H9 (cell line): ENCODE data around the gene PPP1R12A. TPM values are rescaled to one million over a fixed set of nuclear protein-coding genes. Genes with fewer than 3 reads are reported as not detected.

ENCODE experiments used
- DNase-seq: peaks from one replicate; pipeline ENCODE4 v3.0.0-alpha.2; 2017
- H2AFZ ChIP-seq: one replicate; pipeline ENCODE4 v1.6.1; 2013; ENCODE audit warnings: mild to moderate bottlenecking, low read length, control low read depth, moderate library complexity
- H2AK5ac ChIP-seq: 2 replicates; pipeline ENCODE4 v1.6.1; 2013; ENCODE audit warnings: low read length, control low read depth, mixed read lengths; ENCODE audit not compliant: insufficient read length
- H2BK120ac ChIP-seq: one replicate; pipeline ENCODE4 v1.6.1; 2013; ENCODE audit warnings: low read depth, mild to moderate bottlenecking, low read length, control low read depth, inconsistent platforms; ENCODE audit not compliant: poor library complexity, severe bottlenecking
- H2BK12ac ChIP-seq: 2 replicates; pipeline ENCODE4 v1.6.1; 2013; ENCODE audit warnings: low read length, control low read depth, mixed read lengths, low read depth; ENCODE audit not compliant: insufficient read length
- H2BK15ac ChIP-seq: 2 replicates; pipeline ENCODE4 v1.6.1; 2013; ENCODE audit warnings: low read depth, low read length, control low read depth
- H2BK20ac ChIP-seq: one replicate; pipeline ENCODE4 v1.6.1; 2013; ENCODE audit warnings: low read depth, mild to moderate bottlenecking, low read length, control low read depth, inconsistent platforms; ENCODE audit not compliant: poor library complexity, severe bottlenecking
- H2BK5ac ChIP-seq: 2 replicates; pipeline ENCODE4 v1.6.1; 2013; ENCODE audit warnings: low read length, control low read depth, mixed read lengths; ENCODE audit not compliant: insufficient read length
- H3K14ac ChIP-seq: 2 replicates; pipeline ENCODE4 v1.6.1; 2013; ENCODE audit warnings: low read length, control low read depth; ENCODE audit not compliant: insufficient read depth
- H3K18ac ChIP-seq: 2 replicates; pipeline ENCODE4 v1.6.1; 2013; ENCODE audit warnings: low read depth, mild to moderate bottlenecking, mixed read lengths, low read length, control low read depth; ENCODE audit not compliant: insufficient read length
- H3K23ac ChIP-seq: 2 replicates; pipeline ENCODE4 v1.6.1; 2013; ENCODE audit warnings: low read length, control low read depth, mixed read lengths, low read depth; ENCODE audit not compliant: insufficient read length
- H3K23me2 ChIP-seq: 2 replicates; pipeline ENCODE4 v1.6.1; 2013; ENCODE audit warnings: low read depth, mild to moderate bottlenecking, mixed read lengths, low read length, control low read depth; ENCODE audit not compliant: insufficient read length, poor library complexity, severe bottlenecking
- H3K27ac ChIP-seq: 2 replicates; pipeline ENCODE4 v1.5.1; 2013; ENCODE audit warnings: low read length, control low read depth, mixed read lengths, low read depth; ENCODE audit not compliant: insufficient read length
- H3K27me3 ChIP-seq: 2 replicates; pipeline ENCODE4 v1.6.1; 2013; ENCODE audit warnings: low read length, control low read depth, inconsistent platforms; ENCODE audit not compliant: insufficient read depth
- H3K4ac ChIP-seq: 2 replicates; pipeline ENCODE4 v1.6.1; 2013; ENCODE audit warnings: low read depth, mild to moderate bottlenecking, control low read depth, inconsistent platforms, low read length, moderate library complexity
- H3K4me1 ChIP-seq: 2 replicates; pipeline ENCODE4 v1.6.1; 2013; ENCODE audit warnings: low read length, control low read depth, inconsistent platforms; ENCODE audit not compliant: insufficient read depth
- H3K4me2 ChIP-seq: 2 replicates; pipeline ENCODE4 v1.6.1; 2013; ENCODE audit warnings: low read length, control low read depth, mixed read lengths; ENCODE audit not compliant: insufficient read length, insufficient read depth
- H3K56ac ChIP-seq: 2 replicates; pipeline ENCODE4 v1.6.1; 2013; ENCODE audit warnings: low read depth, mild to moderate bottlenecking, mixed read lengths, low read length, control low read depth; ENCODE audit not compliant: insufficient read length
- H3K79me1 ChIP-seq: 2 replicates; pipeline ENCODE4 v1.6.1; 2013; ENCODE audit warnings: low read depth, mild to moderate bottlenecking, moderate library complexity, low read length, control low read depth, inconsistent platforms; ENCODE audit not compliant: insufficient read depth, poor library complexity, severe bottlenecking
- H3K79me2 ChIP-seq: 2 replicates; pipeline ENCODE4 v1.6.1; 2013; ENCODE audit warnings: low read length, control low read depth, inconsistent platforms; ENCODE audit not compliant: insufficient read depth
- H3K9ac ChIP-seq: 2 replicates; pipeline ENCODE4 v1.6.1; 2013; ENCODE audit warnings: low read length, control low read depth, mixed read lengths; ENCODE audit not compliant: insufficient read length; ENCODE audit errors: extremely low read depth
- H3K9me3 ChIP-seq: one replicate; pipeline ENCODE4 v1.6.1; 2013; ENCODE audit warnings: low read depth, low read length, inconsistent platforms; ENCODE audit not compliant: control insufficient read depth
- H3T11ph ChIP-seq: one replicate; pipeline ENCODE4 v1.6.1; 2013; ENCODE audit warnings: mild to moderate bottlenecking, low read length, control low read depth, inconsistent platforms
- H4K20me1 ChIP-seq: one replicate; pipeline ENCODE4 v1.6.1; 2013; ENCODE audit not compliant: control insufficient read depth, insufficient read length, insufficient read depth
- H4K5ac ChIP-seq: 2 replicates; pipeline ENCODE4 v1.6.1; 2013; ENCODE audit warnings: low read depth, mild to moderate bottlenecking, mixed read lengths, low read length, control low read depth; ENCODE audit not compliant: insufficient read length
- H4K8ac ChIP-seq: replicated peaks from 2 replicates; pipeline ENCODE4 v1.6.1; 2013; ENCODE audit warnings: low read length, control low read depth, mixed read lengths, low read depth; ENCODE audit not compliant: insufficient read length
- H4K91ac ChIP-seq: 2 replicates; pipeline ENCODE4 v1.6.1; 2013; ENCODE audit warnings: low read depth, mild to moderate bottlenecking, moderate library complexity, mixed read lengths, low read length, control low read depth; ENCODE audit not compliant: insufficient read length
- H3K27ac Mint-ChIP-seq, 3 experiments: 2 replicates in 2 of 3; 3 replicates in 1 of 3; pipeline ENCODE4 v1.8.0; 2020 to 2021; ENCODE audit warnings: mixed read lengths in 3 of 3, mild to moderate bottlenecking in 1 of 3, moderate library complexity in 1 of 3
- H3K27me3 Mint-ChIP-seq: 2 replicates; pipeline ENCODE4 v1.8.0; 2021; ENCODE audit warnings: low read depth, mild to moderate bottlenecking, moderate library complexity, mixed read lengths
- H3K36me3 Mint-ChIP-seq, 3 experiments: 2 replicates in 2 of 3; 3 replicates in 1 of 3; pipeline ENCODE4 v1.8.0; 2020 to 2021; ENCODE audit warnings: low read depth in 3 of 3, mixed read lengths in 3 of 3; ENCODE audit not compliant: insufficient read depth in 1 of 3
- H3K4me1 Mint-ChIP-seq, 2 experiments: 2 replicates each; pipeline ENCODE4 v1.8.0; 2020; ENCODE audit warnings: mixed read lengths in 2 of 2
- H3K4me3 Mint-ChIP-seq, 2 experiments: 2 replicates in 1 of 2; 3 replicates in 1 of 2; pipeline ENCODE4 v1.8.0; 2020 to 2021; ENCODE audit warnings: mild to moderate bottlenecking in 2 of 2, mixed read lengths in 2 of 2, moderate library complexity in 1 of 2
- H3K9me3 Mint-ChIP-seq, 2 experiments: 2 replicates in 1 of 2; 3 replicates in 1 of 2; pipeline ENCODE4 v1.8.0; 2020; ENCODE audit warnings: mild to moderate bottlenecking in 2 of 2, mixed read lengths in 2 of 2, moderate library complexity in 1 of 2
- WGBS: extraction: QIAGEN DNeasy Blood & Tissue Kit; methylation state at CpG from one replicate; pipeline ENCODE4 v1.1.7; 2013; ENCODE audit warnings: missing lambda C conversion rate, low lambda C conversion rate, mixed read lengths; ENCODE audit not compliant: insufficient read length; ENCODE audit errors: extremely low coverage; 5-methylcytosine and 5-hydroxymethylcytosine counted together
- total RNA-seq: library from RNA; stranded (reverse); gene quantifications from 2 replicates; pipeline ENCODE4 v1.2.1, GENCODE V29; 2021
- TF ChIP-seq, protein P1 (sequence below): fragments of 200-600 bp; sonication (generic); conservative IDR thresholded peaks from 3 replicates; pipeline ENCODE4 v1.8.0; 2021; ENCODE audit warnings: antibody characterized with exemption, mild to moderate bottlenecking

The PPP1R12A gene
- total RNA-seq, 1 experiment from 2014 or later: 93.5 TPM

DNA sequence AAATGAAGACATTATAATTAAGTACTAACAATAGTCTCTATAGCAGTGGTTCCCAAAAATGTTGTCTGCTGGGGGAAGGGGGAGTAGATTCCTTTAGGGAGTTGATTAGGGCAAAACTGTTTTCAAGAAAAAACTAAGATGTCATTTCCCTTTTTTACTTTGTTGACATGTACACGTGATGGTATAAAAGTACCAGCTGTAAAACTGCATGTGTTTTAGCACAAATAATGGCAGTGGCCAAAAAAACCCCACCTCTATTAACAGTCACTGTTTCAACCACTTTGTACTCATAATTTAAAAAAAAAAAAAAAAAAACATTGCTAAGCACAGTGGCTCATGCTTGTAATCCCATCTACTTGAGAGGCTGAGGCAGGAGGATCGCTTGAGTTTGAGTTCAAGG is 61.7 kb downstream of the PPP1R12A start:
- H4K5ac ChIP-seq: no peak overlapping the region
- H3T11ph ChIP-seq: no peak overlapping the region
- H4K8ac ChIP-seq: no peak overlapping the region
- no peak for DNase-seq
- H2BK15ac ChIP-seq: no peak overlapping the region
- H3K4me1 ChIP-seq: peaks cover 2% of the 10 kb centered on the region; the same call in 1 of the 2 replicates
- no CpG with 5 or more reads among the region's 2 CpGs for WGBS
- no peak overlapping the region for H3K56ac ChIP-seq
- H3K27ac ChIP-seq: no peak overlapping the region
- no peaks in the 10 kb centered on the region for H3K27me3 ChIP-seq
- H3K79me2 ChIP-seq: no peaks in the 10 kb centered on the region; the same call in 1 of the 2 replicates
- no peaks in the 10 kb centered on the region for H3K9me3 Mint-ChIP-seq
- no peak overlapping the region for H3K9ac ChIP-seq
- H3K9me3 ChIP-seq: no peaks in the 10 kb centered on the region
- H2BK120ac ChIP-seq: no peak overlapping the region
- no peak overlapping the region for H3K14ac ChIP-seq
- H2BK20ac ChIP-seq: no peak overlapping the region
- H3K79me1 ChIP-seq: peaks cover 3% of the 10 kb centered on the region
- no peak overlapping the region for H2AFZ ChIP-seq
- H2AK5ac ChIP-seq: no peak overlapping the region
- no peaks in the 10 kb centered on the region for H3K27me3 Mint-ChIP-seq
- no peak overlapping the region for H4K91ac ChIP-seq
- H3K27ac Mint-ChIP-seq: peak overlapping the region in 1 of 3 experiments; percentile 87; a peak in 1 of 7 replicates
- H3K23ac ChIP-seq: no peak overlapping the region
- peaks cover 27 to 35% of the 10 kb centered on the region in 2 experiments for H3K4me1 Mint-ChIP-seq
- H3K4ac ChIP-seq: no peak overlapping the region
- H3K23me2 ChIP-seq: no peaks in the 10 kb centered on the region
- no peak overlapping the region for H3K18ac ChIP-seq
- H4K20me1 ChIP-seq: peaks cover 2% of the 10 kb centered on the region
- no peak overlapping the region for H3K4me3 Mint-ChIP-seq
- H2BK12ac ChIP-seq: no peak overlapping the region
- H2BK5ac ChIP-seq: no peak overlapping the region
- H3K4me2 ChIP-seq: no peak overlapping the region
- H3K36me3 Mint-ChIP-seq: peaks cover 0 to 22% (median 21%) of the 10 kb centered on the region in 3 experiments; a peak in 6 of 7 replicates
- TF ChIP-seq, protein P1, sequence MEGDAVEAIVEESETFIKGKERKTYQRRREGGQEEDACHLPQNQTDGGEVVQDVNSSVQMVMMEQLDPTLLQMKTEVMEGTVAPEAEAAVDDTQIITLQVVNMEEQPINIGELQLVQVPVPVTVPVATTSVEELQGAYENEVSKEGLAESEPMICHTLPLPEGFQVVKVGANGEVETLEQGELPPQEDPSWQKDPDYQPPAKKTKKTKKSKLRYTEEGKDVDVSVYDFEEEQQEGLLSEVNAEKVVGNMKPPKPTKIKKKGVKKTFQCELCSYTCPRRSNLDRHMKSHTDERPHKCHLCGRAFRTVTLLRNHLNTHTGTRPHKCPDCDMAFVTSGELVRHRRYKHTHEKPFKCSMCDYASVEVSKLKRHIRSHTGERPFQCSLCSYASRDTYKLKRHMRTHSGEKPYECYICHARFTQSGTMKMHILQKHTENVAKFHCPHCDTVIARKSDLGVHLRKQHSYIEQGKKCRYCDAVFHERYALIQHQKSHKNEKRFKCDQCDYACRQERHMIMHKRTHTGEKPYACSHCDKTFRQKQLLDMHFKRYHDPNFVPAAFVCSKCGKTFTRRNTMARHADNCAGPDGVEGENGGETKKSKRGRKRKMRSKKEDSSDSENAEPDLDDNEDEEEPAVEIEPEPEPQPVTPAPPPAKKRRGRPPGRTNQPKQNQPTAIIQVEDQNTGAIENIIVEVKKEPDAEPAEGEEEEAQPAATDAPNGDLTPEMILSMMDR: no peak
